HepG2 (cell line): ENCODE measurements around the gene MACROH2A1. TPM values are rescaled to one million over a fixed set of nuclear protein-coding genes. Genes with fewer than 3 reads are reported as not detected.

ENCODE experiments used
- ATAC-seq: fragments of 200-7000 bp; cut with Tn5 transposase; 3 replicates; pipeline ENCODE4 v1.9.1; 2020; ENCODE audit warnings: mild to moderate bottlenecking, moderate library complexity
- BruUV-seq: library from RNA; stranded (reverse); fragments of 400-500 nt; replicated peaks from 2 replicates; lab custom pipeline; 2021; lab: Mats Ljungman, UMichigan
- CTCF ChIA-PET: fragments of 300-600 bp; formaldehyde crosslinking; extraction: SDS; loops from one replicate; lab custom pipeline; 2021; ENCODE audit warnings: low total read pairs, inconsistent platforms, low intra/inter-chr PET ratio; lab: Yijun Ruan, JAX
- POLR2A ChIA-PET: fragments of 350-600 bp; sonication (Branson Sonifier 250); formaldehyde crosslinking; loops from one replicate; lab custom pipeline; 2020; ENCODE audit warnings: antibody characterized with exemption, inconsistent platforms; lab: Yijun Ruan, JAX
- DNase-seq: peaks from one replicate; pipeline ENCODE4 v3.0.0-alpha.2; 2015; ENCODE audit warnings: low spot score
- FAIRE-seq: peaks from 3 replicates; lab custom pipeline; 2011; peaks lifted over from hg19 to GRCh38; lab: Jason Lieb, UNC
- H2AFZ ChIP-seq: one replicate; pipeline ENCODE4 v1.6.1; 2011; ENCODE audit warnings: low read length, inconsistent platforms
- H3K27ac ChIP-seq: fragments of 300-600 bp; 3 replicates; pipeline ENCODE4 v1.8.0; 2011; ENCODE audit warnings: mixed run types, mild to moderate bottlenecking, mixed read lengths, low read length, inconsistent platforms; ENCODE audit not compliant: insufficient read depth; ENCODE audit errors: extremely low read length
- H3K27me3 ChIP-seq, 2 experiments: fragments of 200-600 bp in 1 of 2; 2 replicates in 1 of 2; 3 replicates in 1 of 2; pipeline versions ENCODE4 v1.6.0 to v1.8.0; 2011; ENCODE audit warnings: low read length in 2 of 2, mild to moderate bottlenecking in 2 of 2, moderate library complexity in 2 of 2, inconsistent platforms in 1 of 2; ENCODE audit not compliant: insufficient read depth in 2 of 2, control insufficient read depth in 1 of 2
- H3K36me3 ChIP-seq, 2 experiments: fragments of 200-600 bp in 1 of 2; replicated peaks in 1 of 2; 2 replicates in 1 of 2; 3 replicates in 1 of 2; pipeline versions ENCODE4 v1.5.1 to v1.8.0; 2011; ENCODE audit warnings: low read length in 2 of 2, inconsistent platforms in 1 of 2; ENCODE audit not compliant: insufficient read depth in 2 of 2, control insufficient read depth in 1 of 2
- H3K4me1 ChIP-seq: 2 replicates; pipeline ENCODE4 v1.5.1; 2012; ENCODE audit warnings: low read length, inconsistent platforms; ENCODE audit not compliant: insufficient read depth
- H3K4me2 ChIP-seq: 2 replicates; pipeline ENCODE4 v1.6.0; 2011; ENCODE audit warnings: low read depth, low read length, inconsistent platforms
- H3K4me3 ChIP-seq, 3 experiments: fragments of 200-600 bp in 1 of 3; sonication (generic), shearing (Covaris generic) in 1 of 3; replicated peaks in 1 of 3; 2 replicates each; pipeline ENCODE4 v1.5.1; 2011 to 2016; ENCODE audit warnings: low read length in 3 of 3, inconsistent platforms in 2 of 3, low read depth in 2 of 3, mild to moderate bottlenecking in 2 of 3, control low read depth in 1 of 3, mixed read lengths in 1 of 3; ENCODE audit not compliant: insufficient read depth in 1 of 3
- H3K79me2 ChIP-seq: one replicate; pipeline ENCODE4 v1.6.1; 2011; ENCODE audit warnings: low read length, inconsistent platforms; ENCODE audit not compliant: insufficient read depth
- H3K9ac ChIP-seq: 2 replicates; pipeline ENCODE4 v1.6.0; 2011; ENCODE audit warnings: mild to moderate bottlenecking, low read depth, low read length, inconsistent platforms; ENCODE audit not compliant: insufficient read depth
- H3K9me3 ChIP-seq: 2 replicates; pipeline ENCODE4 v1.5.1; 2012; ENCODE audit warnings: mild to moderate bottlenecking, low read length
- H4K20me1 ChIP-seq: 2 replicates; pipeline ENCODE4 v1.6.0; 2011; ENCODE audit warnings: inconsistent platforms, mild to moderate bottlenecking, low read length, moderate library complexity; ENCODE audit not compliant: insufficient read depth
- ERF ChIP-seq: IDR thresholded peaks from 2 replicates; pipeline ENCODE4 v1.6.1; 2018; ENCODE audit warnings: missing biosample characterization, missing genetic modification reagents
- ISX ChIP-seq: sonication (generic); formaldehyde crosslinking; conservative IDR thresholded peaks from 2 replicates; pipeline ENCODE4 v1.5.0; 2020; ENCODE audit warnings: missing genetic modification reagents
- KDM1A ChIP-seq: IDR thresholded peaks from 2 replicates; pipeline ENCODE4 v1.6.1; 2016; ENCODE audit warnings: missing compliant biosample characterization
- ZMYM3 ChIP-seq: sonication (generic); formaldehyde crosslinking; IDR thresholded peaks from 2 replicates; pipeline ENCODE4 v1.5.1; 2020; ENCODE audit warnings: mild to moderate bottlenecking, missing genetic modification reagents
- ZNF296 ChIP-seq: sonication (generic); formaldehyde crosslinking; conservative IDR thresholded peaks from 2 replicates; pipeline ENCODE4 v1.5.0; 2020; ENCODE audit warnings: mild to moderate bottlenecking, missing genetic modification reagents
- ZNF629 ChIP-seq: sonication (generic); formaldehyde crosslinking; conservative IDR thresholded peaks from 2 replicates; pipeline ENCODE4 v1.5.0; 2020; ENCODE audit warnings: missing genetic modification reagents
- WGBS: methylation state at CpG from one replicate; pipeline ENCODE4 v1.1.6; 2017; ENCODE audit warnings: low lambda C conversion rate; 5-methylcytosine and 5-hydroxymethylcytosine counted together
- in situ Hi-C: cut with HindIII; loops from 2 replicates; pipeline ENCODE4 v1.10.0; 2017; ENCODE audit warnings: low pct_unique_long_range_greater_than_20kb; ENCODE audit not compliant: extremely low pct_ligation_motif_present
- intact Hi-C: fragments of 100-400 bp; cut with micrococcal nuclease; formaldehyde crosslinking; loops from one replicate; pipeline ENCODE4 v1.10.0; 2022; ENCODE audit not compliant: unreplicated experiment
- polyA plus RNA-seq, 8 experiments: library from polyadenylated mRNA; depleted of rRNA in 3 of 8; stranded (reverse) in 7 of 8; unstranded in 1 of 8; fragments of >200 nt; fragmentation: Illumina TruSeq in 4 of 8; extraction: Trizol in 4 of 8; gene quantifications; 2 replicates each; pipeline versions ENCODE4 v1.2.1 to v1.2.3, GENCODE V29; 2011 to 2016; ENCODE audit warnings: low read depth in 4 of 8, missing spikeins in 1 of 8, mixed read lengths in 1 of 8; ENCODE audit not compliant: insufficient read depth in 1 of 8
- total RNA-seq, 5 experiments: library from RNA; depleted of rRNA; stranded (reverse); fragments of >200 nt; fragmentation: Illumina TruSeq; extraction: Trizol; gene quantifications; 2 replicates each; pipeline ENCODE4 v1.2.3, GENCODE V29; 2016; ENCODE audit warnings: low read depth in 1 of 5
- TF ChIP-seq, protein P1 (sequence below): sonication (generic); formaldehyde crosslinking; IDR thresholded peaks from 2 replicates; pipeline ENCODE4 v1.4.0; 2020; ENCODE audit warnings: missing genetic modification reagents, mild to moderate bottlenecking, borderline replicate concordance
- TF ChIP-seq, protein P2 (sequence below): sonication (generic); formaldehyde crosslinking; IDR thresholded peaks from 2 replicates; pipeline ENCODE4 v1.4.0; 2020; ENCODE audit warnings: missing genetic modification reagents; ENCODE audit errors: not compliant biosample characterization
- TF ChIP-seq, protein P3 (sequence below): sonication (generic); formaldehyde crosslinking; IDR thresholded peaks from 2 replicates; pipeline ENCODE4 v1.5.0; 2020; ENCODE audit warnings: mild to moderate bottlenecking, missing genetic modification reagents, moderate library complexity
- TF ChIP-seq, protein P4 (sequence below): sonication (generic); formaldehyde crosslinking; IDR thresholded peaks from 2 replicates; pipeline ENCODE4 v1.5.0; 2020; ENCODE audit warnings: missing genetic modification reagents, mild to moderate bottlenecking, borderline replicate concordance

Gene MACROH2A1
- total and polyA plus RNA-seq, 2 of the 13 experiments (the other 11 are each of a cell fraction or from before 2014, with no cell fraction given), result 69.1 to 158 TPM

DNA sequence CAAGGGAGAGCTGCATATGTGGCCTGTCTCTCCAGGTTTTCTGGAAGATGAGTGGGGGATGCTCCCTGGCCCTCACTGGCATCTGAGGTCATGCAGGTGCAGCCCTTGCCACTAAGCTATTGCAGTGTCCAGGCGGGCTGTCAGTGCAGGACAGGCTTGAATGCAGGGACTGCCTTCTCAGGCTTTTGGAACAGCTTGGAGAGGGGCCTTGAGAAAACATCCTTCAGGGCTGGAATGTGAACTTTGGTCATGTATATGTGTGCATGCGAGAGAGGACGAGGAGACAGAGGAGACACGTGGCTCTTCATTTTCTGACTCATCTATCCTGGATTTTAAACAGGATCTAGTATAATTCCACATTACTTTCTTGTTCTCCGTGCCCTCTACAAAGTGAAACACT is 90.3 kb downstream of the MACROH2A1 start (continued):
- TF ChIP-seq ISX, result no peak
- TF ChIP-seq, protein P1, sequence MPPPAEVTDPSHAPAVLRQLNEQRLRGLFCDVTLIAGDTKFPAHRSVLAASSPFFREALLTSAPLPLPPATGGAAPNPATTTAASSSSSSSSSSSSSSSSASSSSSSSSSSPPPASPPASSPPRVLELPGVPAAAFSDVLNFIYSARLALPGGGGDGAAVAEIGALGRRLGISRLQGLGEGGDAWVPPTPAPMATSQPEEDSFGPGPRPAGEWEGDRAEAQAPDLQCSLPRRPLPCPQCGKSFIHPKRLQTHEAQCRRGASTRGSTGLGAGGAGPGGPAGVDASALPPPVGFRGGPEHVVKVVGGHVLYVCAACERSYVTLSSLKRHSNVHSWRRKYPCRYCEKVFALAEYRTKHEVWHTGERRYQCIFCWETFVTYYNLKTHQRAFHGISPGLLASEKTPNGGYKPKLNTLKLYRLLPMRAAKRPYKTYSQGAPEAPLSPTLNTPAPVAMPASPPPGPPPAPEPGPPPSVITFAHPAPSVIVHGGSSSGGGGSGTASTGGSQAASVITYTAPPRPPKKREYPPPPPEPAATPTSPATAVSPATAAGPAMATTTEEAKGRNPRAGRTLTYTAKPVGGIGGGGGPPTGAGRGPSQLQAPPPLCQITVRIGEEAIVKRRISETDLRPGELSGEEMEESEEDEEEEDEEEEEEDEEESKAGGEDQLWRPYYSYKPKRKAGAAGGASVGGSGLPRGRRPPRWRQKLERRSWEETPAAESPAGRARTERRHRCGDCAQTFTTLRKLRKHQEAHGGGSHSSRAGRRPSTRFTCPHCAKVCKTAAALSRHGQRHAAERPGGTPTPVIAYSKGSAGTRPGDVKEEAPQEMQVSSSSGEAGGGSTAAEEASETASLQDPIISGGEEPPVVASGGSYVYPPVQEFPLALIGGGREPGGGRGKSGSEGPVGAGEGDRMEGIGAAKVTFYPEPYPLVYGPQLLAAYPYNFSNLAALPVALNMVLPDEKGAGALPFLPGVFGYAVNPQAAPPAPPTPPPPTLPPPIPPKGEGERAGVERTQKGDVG, result no peak
- TF ChIP-seq, protein P2, sequence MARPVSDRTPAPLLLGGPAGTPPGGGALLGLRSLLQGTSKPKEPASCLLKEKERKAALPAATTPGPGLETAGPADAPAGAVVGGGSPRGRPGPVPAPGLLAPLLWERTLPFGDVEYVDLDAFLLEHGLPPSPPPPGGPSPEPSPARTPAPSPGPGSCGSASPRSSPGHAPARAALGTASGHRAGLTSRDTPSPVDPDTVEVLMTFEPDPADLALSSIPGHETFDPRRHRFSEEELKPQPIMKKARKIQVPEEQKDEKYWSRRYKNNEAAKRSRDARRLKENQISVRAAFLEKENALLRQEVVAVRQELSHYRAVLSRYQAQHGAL, result no peak
- no peak for TF ChIP-seq ZNF296 (CRISPR knock-in tag)
- TF ChIP-seq ERF (CRISPR knock-in tag), result no peak

DNA sequence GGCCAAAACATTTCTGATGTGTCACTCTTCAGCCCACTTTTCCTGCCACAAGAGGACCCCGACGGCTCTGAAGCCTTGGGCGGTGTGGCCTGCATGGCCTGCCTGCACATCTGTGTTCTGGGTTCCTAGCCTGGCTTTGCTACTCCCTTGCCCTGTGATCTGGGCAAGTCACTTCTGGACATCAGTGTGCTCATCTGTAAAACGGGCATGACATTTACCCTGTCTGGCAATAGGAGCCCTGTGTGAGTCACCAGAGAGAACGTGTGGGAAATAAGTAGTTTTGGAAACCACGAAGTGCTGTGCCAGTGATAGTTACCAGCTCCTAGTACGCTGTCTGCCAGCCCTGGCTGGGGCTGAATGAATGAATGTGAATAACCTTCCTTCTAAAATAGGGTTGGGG is 90.8 kb downstream of the MACROH2A1 start:
- Histone ChIP-seq H3K9ac (no peak overlapping the region), H3K4me1 (peaks cover 79% of the 10 kb centered on the region), H3K9me3 (no peaks in the 10 kb centered on the region), H3K79me2 (no peaks in the 10 kb centered on the region), H3K27ac (no peak overlapping the region), H3K4me3 (no peak overlapping the region), H2AFZ (no peak overlapping the region), H3K27me3 (no peaks in the 10 kb centered on the region; a peak in 1 of 5 replicates), H4K20me1 (no peaks in the 10 kb centered on the region), H3K4me2 (no peak overlapping the region), H3K36me3 (no peaks in the 10 kb centered on the region)
- ATAC-seq (no peak), FAIRE-seq (no peak), DNase-seq (no peak)
- TF ChIP-seq, protein P3, sequence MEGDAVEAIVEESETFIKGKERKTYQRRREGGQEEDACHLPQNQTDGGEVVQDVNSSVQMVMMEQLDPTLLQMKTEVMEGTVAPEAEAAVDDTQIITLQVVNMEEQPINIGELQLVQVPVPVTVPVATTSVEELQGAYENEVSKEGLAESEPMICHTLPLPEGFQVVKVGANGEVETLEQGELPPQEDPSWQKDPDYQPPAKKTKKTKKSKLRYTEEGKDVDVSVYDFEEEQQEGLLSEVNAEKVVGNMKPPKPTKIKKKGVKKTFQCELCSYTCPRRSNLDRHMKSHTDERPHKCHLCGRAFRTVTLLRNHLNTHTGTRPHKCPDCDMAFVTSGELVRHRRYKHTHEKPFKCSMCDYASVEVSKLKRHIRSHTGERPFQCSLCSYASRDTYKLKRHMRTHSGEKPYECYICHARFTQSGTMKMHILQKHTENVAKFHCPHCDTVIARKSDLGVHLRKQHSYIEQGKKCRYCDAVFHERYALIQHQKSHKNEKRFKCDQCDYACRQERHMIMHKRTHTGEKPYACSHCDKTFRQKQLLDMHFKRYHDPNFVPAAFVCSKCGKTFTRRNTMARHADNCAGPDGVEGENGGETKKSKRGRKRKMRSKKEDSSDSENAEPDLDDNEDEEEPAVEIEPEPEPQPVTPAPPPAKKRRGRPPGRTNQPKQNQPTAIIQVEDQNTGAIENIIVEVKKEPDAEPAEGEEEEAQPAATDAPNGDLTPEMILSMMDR (CRISPR knock-in tag), result no peak
- peak; percentile 68 for TF ChIP-seq ZMYM3 (CRISPR knock-in tag)
- 0 out of 2 replicates have a peak, but pooled peaks have one; percentile 42 for TF ChIP-seq KDM1A
- TF ChIP-seq, protein P4, sequence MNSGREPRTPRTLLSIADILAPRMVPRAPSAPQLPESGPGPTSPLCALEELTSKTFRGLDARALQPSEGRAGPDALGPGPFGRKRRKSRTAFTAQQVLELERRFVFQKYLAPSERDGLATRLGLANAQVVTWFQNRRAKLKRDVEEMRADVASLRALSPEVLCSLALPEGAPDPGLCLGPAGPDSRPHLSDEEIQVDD (CRISPR knock-in tag), result no peak
- TF ChIP-seq ZNF629 (CRISPR knock-in tag), result peak; percentile 92
- no TSS peak for BruUV-seq
- intact Hi-C loops, result no loop called here
- POLR2A ChIA-PET, result interaction anchor here (0.9 to 2.4 kb wide), 4 partner anchors 17 to 79 kb away, joined by 4 to 13 read pairs (median 4); no protein-coding TSS in a partner anchor
- in situ Hi-C loops, result no loop called here
- CTCF ChIA-PET, result no interaction called here
- WGBS, result 86% methylated on average over 7 of the region's 7 CpGs
